Activated CD4-positive, alpha-beta T cell treated with anti-CD3 and anti-CD28 coated beads, Interleukin-2, amount 50 U/mL, for 16 hours (primary cell): Measurements from ENCODE around the gene RBM4B.
"Not testable (repeated sequence)": the region's sequence is repeated elsewhere in the genome, so short reads cannot be mapped to it uniquely, and the experiment has no call there.

Experiments used
- DNase-seq: peaks from one replicate; pipeline ENCODE4 v3.0.0-alpha.2; 2020

The RBM4B gene, protein sequence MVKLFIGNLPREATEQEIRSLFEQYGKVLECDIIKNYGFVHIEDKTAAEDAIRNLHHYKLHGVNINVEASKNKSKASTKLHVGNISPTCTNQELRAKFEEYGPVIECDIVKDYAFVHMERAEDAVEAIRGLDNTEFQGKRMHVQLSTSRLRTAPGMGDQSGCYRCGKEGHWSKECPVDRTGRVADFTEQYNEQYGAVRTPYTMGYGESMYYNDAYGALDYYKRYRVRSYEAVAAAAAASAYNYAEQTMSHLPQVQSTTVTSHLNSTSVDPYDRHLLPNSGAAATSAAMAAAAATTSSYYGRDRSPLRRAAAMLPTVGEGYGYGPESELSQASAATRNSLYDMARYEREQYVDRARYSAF

GRCh38 chr11:66677599-66678375 lies at the start of gene RBM4B:
Gene RBM4B (minus strand): TSS chr11:66677887. CDS start chr11:66677079, 808 bp downstream.
- peak; percentile 98 for DNase-seq

DNA sequence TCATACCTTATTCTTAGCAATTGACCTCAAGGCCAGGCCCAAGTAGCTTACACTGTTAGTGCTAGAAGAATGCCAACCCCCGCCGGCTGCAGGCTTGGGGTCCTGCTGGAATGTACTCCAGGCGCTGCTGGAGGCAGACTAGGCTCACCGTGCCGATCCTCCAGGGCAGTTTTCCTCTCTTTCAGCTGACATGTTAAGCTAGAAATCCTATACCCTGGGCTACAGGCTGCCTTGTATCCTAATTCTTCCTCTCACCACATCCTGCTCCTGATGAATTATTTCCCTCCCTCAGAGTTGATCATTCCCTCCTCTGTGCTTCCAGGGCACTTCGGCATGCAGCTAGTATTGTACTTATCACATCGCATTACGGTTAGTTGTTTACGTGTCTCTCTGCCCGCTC lies 48.0 kb upstream of the RBM4B start:
- DNase-seq: no peak

- DNase-seq: no peak
Observed at GRCh38 chr11:66725114-66725513, 47.4 kb upstream of the RBM4B start.

GRCh38 chr11:66724167-66724566 lies 46.5 kb upstream of the RBM4B start:
- DNase-seq: not testable (repeated sequence)

DNA sequence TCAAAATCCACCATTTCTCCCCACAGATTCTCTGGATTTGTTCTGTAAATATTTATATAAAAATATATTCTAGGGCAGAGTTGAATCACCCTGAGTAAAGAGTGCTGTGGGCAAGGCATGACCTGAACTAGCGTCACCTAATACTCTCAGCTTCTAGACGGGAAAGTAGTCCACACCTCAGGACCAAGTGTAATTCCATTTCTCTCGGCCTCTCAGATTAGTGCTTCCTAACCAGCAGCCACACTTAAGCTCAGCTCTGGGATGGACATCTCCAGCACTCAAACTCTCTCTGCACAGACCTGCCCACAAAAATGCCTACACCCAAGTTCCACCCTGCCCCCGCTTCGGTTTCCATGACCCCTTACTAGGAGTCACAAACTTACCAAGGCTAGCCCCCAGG lies 46.0 kb upstream of the RBM4B start:
- no peak for DNase-seq

DNA sequence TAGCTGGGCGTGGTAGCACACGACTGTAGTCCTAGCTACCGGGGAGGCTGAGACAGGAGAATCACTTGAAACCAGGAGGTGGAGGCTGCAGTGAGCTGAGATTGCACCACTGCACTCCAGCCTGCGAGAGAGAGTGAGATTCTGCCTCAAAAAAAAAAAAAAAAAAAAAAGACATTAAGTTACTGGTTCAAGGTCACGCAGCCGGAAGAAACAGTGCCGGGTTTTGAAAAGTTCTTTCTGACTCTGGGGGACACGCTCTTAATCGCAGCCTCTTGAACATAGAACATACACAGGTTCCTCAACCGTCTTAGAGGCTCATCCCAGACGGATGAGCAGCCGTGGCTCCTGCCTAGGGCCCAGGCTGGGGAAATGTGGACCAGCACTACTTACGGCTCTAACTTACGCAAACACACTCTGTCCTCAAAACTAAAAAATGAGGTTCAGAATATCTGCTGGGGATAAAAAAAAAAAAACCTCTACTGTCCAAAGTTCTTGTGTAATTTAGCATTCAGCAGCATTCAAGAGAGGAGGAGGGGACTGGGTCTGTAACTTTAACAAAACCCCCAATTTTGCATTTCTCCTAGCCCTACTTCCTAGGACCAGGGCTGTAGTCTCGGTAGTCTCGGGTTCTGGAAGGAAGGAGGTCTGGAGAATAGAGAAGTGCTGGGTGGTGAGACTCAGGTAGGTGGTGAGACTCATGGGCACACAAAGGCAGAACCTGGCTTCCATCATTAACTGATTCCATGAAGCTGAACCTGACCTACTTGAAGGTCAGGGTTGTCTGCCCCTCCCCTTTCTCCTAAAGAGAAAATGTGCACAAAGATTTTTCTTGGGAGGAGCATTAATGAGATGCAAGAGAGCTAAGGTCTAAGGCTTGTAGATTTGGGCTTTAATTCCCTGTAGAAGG lies 45.3 kb upstream of the RBM4B start:
- DNase-seq: no peak

GRCh38 chr11:66721939-66722338 lies 44.3 kb upstream of the RBM4B start:
- no peak for DNase-seq

GRCh38 chr11:66720899-66721470 lies 43.3 kb upstream of the RBM4B start:
- no peak for DNase-seq

- peak; percentile 83 for DNase-seq
Observed at GRCh38 chr11:66720223-66720898, 42.7 kb upstream of the RBM4B start.

- no peak for DNase-seq
Observed at GRCh38 chr11:66719111-66719872, 41.6 kb upstream of the RBM4B start.

- no peak for DNase-seq
Observed at GRCh38 chr11:66718320-66718971, 40.8 kb upstream of the RBM4B start.

DNA sequence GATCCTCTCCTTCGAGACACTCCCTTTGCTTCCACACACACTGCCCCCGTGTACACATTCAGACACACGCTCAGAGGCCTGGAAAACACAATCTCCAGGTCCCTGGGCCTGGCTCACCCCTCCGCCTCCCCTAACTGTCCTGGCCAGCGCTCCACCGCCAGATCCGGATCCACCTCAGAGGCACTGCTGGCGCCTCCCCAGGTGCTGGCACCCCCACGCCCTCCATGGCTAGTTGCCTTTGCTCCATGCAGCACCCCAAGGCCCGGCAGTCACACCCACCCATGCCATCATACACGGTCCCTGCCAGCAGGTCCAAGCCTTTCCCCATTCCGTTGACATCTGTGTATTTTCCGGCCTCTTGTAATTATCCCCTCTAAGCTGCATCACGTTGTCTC lies 40.2 kb upstream of the RBM4B start:
- DNase-seq: no peak

DNA sequence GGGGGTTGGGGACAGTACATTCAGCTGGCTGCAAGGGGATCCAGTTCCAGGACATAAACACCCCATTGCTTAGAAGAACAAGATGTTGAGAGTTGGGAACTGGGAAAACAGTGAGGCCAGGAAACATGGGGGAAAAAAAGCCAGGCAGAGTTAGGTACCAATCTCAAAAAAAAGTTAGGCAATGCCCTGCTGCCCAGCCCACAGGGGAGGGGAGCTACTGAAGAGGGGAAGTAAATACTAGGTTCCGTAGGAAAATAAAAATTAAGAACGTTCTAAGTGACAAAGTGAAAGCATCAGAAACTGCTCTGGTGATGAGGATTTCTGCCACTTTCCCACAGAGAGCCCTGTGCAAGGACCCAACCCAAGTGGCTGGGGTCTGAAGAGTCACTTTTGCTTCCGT lies 39.3 kb upstream of the RBM4B start:
- DNase-seq: no peak

DNA sequence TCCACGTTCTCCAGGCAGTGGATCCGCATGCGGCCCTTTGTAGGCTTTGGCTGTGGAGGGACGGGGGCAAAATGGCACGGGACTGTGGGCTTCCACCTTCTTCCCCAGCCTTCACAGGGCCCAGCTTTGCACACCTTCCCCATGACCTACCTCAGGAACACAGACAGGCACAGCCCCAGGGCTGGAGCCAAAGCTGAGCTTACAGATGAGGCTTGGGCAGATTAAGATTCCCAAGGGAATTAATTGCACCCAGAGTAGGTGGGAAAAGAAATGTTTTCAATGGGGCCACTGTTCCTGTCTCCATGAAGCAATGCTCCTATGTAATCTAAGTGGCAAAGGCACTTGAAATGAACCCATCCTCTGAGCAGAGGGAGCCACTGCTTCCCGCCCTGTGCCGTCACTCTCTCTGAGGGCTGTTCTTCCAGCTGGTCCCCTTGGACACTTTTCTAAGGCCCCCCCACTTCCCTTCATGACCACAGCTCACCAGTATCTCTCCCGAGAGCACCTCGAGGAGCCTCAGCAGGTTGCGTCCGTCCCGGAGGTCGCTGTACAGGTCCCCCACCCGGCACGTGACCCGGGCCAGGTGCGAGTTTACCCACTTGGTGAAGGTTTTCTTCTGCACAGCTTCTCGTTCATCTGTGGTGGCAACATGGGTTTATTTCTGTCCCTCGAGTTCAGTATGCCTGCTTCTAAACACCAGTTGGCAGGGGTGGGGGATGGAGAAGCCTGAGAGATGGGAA lies 37.8 kb upstream of the RBM4B start:
- DNase-seq: no peak

- DNase-seq: no peak
Observed at GRCh38 chr11:66713746-66714480, 36.2 kb upstream of the RBM4B start.

DNA sequence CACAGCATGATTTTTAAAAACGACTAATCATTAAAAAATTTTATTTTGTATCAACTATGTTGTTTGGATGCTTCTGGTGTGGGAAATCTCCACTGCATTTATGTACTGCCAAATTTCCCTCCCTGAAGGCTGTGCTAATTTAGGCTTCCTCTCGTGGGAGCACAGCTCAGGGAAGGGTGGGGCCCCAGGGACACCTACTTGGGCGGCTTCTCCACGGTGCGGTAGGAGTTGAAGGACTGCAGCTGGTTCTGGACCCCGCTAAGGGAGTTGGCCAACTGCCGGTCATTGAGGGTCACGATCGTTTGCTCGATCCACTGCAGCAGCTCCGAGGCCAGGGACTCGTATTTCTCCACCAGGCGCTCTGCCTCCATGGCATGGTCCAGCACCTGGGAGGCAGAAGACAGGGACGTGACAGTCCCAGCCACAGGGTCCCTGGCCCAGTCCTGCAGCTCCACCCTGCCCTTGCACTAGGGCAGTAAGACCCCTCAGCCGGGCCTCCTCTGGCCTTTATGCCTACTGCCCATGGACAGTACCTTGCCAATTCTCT lies 32.8 kb upstream of the RBM4B start:
- DNase-seq: no peak

DNA sequence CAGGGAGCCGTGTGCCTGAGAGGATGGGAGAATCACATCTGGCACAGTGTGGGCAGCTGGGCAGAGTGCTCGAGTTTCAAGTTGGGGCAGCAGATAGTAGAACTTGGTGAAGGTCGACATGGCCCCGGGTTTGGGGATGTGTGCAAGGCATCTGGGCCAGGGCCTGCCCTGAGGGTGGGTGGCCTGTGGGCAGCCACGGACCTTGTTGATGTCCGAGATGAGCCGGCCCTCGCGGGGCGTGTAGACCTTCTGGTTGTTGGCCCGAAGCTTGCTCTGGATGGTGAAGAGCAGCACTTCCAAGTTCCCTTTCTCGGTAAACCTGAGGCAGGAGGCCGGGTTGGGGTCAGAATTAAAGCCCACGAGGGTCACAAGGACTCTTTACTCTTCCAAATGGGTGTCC lies 31.0 kb upstream of the RBM4B start:
- no peak for DNase-seq

DNA sequence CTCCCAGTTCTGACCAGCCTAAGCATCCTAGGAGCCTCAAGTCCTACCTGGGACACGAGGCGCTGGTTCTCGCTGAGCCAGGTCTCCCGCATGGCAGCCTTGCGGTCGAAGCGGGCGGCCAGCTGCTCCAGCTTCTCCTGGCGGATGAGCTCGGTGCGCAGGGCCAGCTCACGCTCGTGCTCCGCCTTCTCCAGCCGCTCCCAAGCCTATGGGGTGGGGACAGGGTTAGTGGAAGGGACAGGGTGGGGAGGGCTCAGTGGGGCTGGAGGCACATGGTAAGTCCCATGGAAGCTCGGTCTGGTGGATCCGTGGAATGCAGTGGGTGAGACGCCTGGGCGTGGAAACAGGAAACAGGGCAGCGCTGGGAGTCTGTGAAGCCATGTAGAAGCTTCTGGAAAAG lies 30.4 kb upstream of the RBM4B start:
- DNase-seq: no peak

GRCh38 chr11:66707486-66707885 lies 29.8 kb upstream of the RBM4B start:
- DNase-seq: no peak
